ENCODE measurements around the gene PKLR.
"Not testable (repeated sequence)": the region's sequence is repeated elsewhere in the genome, so short reads cannot be mapped to it uniquely, and the experiment has no call there.

PKLR gene

GRCh38 chr1:155295942-155296267 is 5.3 kb downstream of the PKLR start:
- H3K4me3 ChIP-seq (replicated peaks; ENCODE audit: low read depth, low read length) = no peak overlapping the region

DNA sequence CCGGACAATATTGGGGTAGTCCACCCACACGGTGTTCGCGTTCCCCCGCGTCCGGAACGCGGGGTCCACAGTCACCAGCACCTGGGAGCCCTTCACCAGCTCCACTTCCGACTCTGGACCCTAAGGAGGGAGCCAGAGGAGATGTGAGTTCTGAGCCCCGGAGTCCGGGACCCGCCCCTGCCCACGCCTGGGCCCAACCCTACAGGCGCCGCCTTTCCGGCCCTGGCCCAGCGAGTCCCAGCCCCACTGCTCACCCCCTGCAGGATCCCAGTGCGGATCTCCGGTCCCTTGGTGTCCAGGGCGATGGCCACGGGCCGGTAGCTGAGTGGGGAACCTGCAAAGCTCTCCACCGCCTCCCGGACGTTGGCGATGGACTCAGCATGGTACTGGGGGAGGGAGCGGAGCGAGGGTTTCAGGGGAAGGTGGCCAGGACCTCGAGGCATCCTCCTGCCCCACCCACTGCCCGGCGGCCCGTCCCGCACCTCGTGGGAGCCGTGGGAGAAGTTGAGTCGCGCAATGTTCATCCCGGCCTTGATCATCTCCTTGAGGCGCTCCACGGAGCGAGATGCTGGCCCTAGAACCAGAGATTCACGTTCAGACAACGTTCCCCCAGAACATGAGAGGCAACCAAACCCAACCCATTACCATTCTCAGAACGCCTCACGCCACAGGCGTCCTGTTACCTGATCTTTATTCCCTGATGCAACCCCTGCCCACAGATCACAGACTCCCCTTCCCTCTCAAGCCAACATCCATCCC is 5.9 kb downstream of the PKLR start:
- no peaks in the 10 kb centered on the region for H3K27me3 ChIP-seq (replicated peaks; ENCODE audit: control insufficient read depth, insufficient read depth, low read length)
- TF ChIP-seq CTCF (IDR thresholded peaks at IDR 0.05; ENCODE audit: insufficient read depth, low read length, poor library complexity, severe bottlenecking) = no peak
- DNase-seq (ENCODE audit: extremely low read depth, insufficient read length) = no peak
- H3K4me3 ChIP-seq (replicated peaks; ENCODE audit: low read depth, low read length) = no peak overlapping the region
- no peaks in the 10 kb centered on the region for H3K36me3 ChIP-seq (ENCODE audit: control insufficient read depth, insufficient read depth, low read length)

More at GRCh38 chr1:155295942-155296267, 5.3 kb downstream of the PKLR start:
- no peak for DNase-seq (ENCODE audit: extremely low read depth, insufficient read length)
- Histone ChIP-seq H3K36me3 (ENCODE audit: control insufficient read depth, insufficient read depth, low read length) (no peaks in the 10 kb centered on the region), H3K27me3 (replicated peaks; ENCODE audit: control insufficient read depth, insufficient read depth, low read length) (no peaks in the 10 kb centered on the region)
- TF ChIP-seq CTCF (IDR thresholded peaks at IDR 0.05; ENCODE audit: insufficient read depth, low read length, poor library complexity, severe bottlenecking) = no peak

DNA sequence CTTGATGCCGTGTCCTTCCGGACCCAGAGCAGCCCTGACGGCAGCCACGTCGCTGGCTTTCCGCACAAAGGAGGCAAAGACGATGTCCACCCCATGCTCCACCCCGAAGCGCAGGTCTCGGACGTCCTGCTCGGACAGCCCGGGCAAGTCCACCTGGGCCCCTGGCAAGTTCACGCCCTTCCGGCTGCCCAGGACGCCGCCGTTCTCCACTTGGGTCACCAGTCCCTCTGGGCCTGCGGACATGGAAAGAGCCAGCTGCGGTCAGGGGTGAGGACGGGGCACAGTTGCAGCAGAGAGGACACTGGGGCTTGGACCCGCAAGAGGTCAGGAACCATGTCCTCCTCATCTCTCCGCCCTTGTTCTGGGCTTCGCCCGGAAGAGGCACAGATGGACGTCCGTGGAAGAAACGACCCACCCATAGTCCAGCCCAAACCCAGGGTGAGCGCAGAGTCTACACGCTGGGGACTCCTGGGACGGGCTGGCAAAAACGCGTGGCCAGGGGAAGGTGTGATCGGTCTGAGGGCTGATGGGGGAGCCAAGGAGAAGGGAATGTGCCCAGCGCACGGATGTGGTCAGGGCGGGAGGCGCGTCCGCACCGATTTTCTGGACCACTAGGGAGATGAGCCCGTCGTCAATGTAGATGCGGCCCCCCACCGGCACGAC is 6.6 kb downstream of the PKLR start:
- Histone ChIP-seq H3K36me3 (ENCODE audit: control insufficient read depth, insufficient read depth, low read length) (no peaks in the 10 kb centered on the region), H3K4me3 (replicated peaks; ENCODE audit: low read depth, low read length) (no peak overlapping the region), H3K27me3 (replicated peaks; ENCODE audit: control insufficient read depth, insufficient read depth, low read length) (no peaks in the 10 kb centered on the region)
- DNase-seq (ENCODE audit: extremely low read depth, insufficient read length) = no peak
- TF ChIP-seq CTCF (IDR thresholded peaks at IDR 0.05; ENCODE audit: insufficient read depth, low read length, poor library complexity, severe bottlenecking) = no peak

- H3K36me3 ChIP-seq (ENCODE audit: control insufficient read depth, insufficient read depth, low read length) = no peaks in the 10 kb centered on the region
- DNase-seq (ENCODE audit: extremely low read depth, insufficient read length) = no peak
- no peak for TF ChIP-seq CTCF (IDR thresholded peaks at IDR 0.05; ENCODE audit: insufficient read depth, low read length, poor library complexity, severe bottlenecking)
- no peak overlapping the region for H3K4me3 ChIP-seq (replicated peaks; ENCODE audit: low read depth, low read length)
- H3K27me3 ChIP-seq (replicated peaks; ENCODE audit: control insufficient read depth, insufficient read depth, low read length) = no peaks in the 10 kb centered on the region
Measured at GRCh38 chr1:155293086-155293749, 8.0 kb downstream of the PKLR start.

- not testable (repeated sequence) for H3K36me3 ChIP-seq (ENCODE audit: control insufficient read depth, insufficient read depth, low read length); H3K27me3 ChIP-seq (replicated peaks; ENCODE audit: control insufficient read depth, insufficient read depth, low read length); DNase-seq (ENCODE audit: extremely low read depth, insufficient read length); H3K4me3 ChIP-seq (replicated peaks; ENCODE audit: low read depth, low read length)
Measured at GRCh38 chr1:155291006-155291405, 10.2 kb downstream of the PKLR start.

DNA sequence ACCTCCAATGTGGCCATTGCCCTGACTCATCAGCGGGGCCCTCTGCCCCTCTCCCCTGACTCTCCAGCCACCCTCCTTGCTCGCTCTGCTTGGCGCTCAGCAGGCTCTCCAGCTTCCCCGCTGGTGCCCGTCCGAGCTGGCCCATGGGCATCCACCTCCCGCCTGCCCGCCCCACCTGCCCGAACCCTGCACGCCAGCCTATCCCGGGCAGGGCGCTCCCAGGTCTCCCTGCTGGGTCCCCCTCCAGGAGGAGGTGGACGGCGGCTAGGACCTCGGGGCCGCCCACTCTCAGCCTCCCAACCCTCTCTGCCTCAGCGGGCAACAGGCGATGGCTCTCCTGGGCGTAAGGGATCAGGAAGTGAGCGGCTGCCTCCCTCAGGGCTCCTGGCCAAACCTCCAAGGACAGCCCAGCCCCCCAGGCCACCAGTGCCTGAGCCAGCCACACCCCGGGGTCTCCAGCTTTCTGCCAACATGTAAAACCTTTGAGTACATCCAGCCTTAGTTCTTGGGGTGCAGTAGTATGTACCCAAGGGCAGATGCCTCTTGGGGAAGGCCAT is 13.2 kb downstream of the PKLR start:
- TF ChIP-seq CTCF (IDR thresholded peaks at IDR 0.05; ENCODE audit: insufficient read depth, low read length, poor library complexity, severe bottlenecking) = no peak
- no peaks in the 10 kb centered on the region for H3K27me3 ChIP-seq (replicated peaks; ENCODE audit: control insufficient read depth, insufficient read depth, low read length)
- DNase-seq (ENCODE audit: extremely low read depth, insufficient read length) = no peak
- no peaks in the 10 kb centered on the region for H3K36me3 ChIP-seq (ENCODE audit: control insufficient read depth, insufficient read depth, low read length)
- H3K4me3 ChIP-seq (replicated peaks; ENCODE audit: low read depth, low read length) = no peak overlapping the region
